HL-60/S4 treated with retinoic acid at 250 ng/mL for 4 days and 3 days (cell line): Measurements from ENCODE around the gene CDC25C.
"Not testable (repeated sequence)": the region's sequence is repeated elsewhere in the genome, so short reads cannot be mapped to it uniquely, and the experiment has no call there.

Source experiments
- in situ Hi-C: fragments of 300-500 bp; cut with MboI; formaldehyde crosslinking; loops from 2 replicates; pipeline ENCODE4 v1.7.0; 2022; ENCODE audit warnings: low sequenced_read_pairs

Gene CDC25C

DNA sequence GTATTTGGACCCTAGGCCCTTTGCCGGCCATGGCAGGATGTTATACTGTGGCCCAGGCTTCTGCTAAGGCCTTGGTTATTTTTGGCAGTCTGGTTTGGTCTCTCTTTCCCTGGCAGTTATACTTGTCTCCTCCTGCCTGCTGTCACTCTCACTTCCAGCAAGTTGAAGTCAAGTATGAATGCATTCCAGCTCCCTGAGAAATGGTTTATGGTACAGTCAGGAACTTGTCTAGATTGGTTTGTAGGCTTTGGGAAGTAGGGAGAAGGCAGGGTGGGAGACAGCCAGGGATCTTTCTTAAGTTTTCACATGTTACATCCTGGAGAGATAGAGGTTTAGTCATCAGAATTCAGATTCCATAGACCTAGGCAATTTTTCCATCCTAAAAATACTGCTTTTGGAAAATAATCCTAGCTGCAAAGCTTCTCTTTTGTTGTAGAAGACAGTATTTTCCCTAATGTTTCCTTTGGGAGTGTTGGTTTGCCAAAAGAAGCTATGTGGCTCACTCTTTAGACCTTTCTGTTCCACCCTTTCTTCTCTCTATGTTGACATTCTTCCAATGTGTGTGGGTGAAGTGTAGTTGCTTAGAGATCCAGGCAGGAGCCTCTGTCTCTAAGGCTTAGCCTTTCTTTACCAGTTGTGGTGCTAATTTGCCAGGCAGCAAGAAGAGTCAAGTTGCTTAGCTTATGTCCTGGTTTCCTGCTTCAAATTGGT, 18.4 kb upstream of the CDC25C start:
- in situ Hi-C loops: no loop called here

DNA sequence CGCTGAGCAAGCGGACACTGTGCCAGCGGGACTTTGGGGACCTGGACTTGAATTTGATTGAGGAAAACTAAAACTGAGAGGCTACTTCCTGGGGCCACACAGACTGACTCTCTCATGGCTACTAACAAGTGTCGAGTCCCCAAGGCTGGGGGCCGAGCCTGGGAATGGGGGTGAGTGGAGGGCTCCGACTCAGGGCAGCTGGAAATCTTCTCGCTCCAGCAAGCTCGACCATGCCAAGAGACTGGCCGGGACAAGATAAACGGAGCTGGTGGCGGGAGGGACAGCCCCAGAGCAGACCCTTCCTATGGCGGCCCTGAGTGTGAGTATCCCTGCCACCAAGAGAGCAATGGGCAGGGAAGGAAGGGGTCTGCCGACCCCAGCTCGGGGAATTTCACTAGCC, 15.3 kb upstream of the CDC25C start:
- in situ Hi-C loops: no loop called here

DNA sequence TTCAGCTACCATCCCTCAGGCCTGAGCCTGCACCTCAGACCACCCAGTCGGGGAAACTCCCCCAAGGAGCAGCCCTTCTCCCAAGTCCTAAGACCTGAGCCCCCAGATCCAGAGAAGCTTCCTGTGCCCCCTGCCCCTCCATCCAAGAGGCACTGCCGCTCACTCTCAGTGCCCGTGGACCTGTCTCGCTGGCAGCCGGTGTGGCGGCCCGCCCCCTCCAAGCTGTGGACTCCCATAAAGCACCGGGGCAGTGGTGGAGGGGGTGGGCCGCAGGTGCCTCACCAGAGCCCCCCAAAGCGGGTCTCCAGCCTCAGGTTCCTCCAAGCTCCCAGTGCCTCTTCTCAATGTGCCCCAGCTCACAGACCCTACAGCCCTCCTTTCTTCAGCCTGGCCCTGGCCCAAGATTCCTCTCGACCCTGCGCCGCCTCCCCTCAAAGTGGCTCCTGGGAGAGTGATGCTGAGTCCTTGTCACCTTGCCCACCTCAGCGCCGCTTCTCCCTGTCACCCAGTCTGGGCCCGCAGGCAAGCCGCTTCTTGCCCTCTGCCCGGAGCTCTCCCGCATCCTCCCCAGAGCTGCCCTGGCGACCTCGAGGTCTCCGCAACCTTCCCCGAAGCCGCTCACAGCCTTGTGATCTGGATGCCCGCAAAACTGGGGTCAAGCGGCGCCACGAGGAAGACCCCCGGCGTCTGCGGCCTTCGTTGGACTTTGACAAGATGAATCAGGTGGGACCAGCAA, 13.5 kb upstream of the CDC25C start:
- in situ Hi-C loops: no loop called here

DNA sequence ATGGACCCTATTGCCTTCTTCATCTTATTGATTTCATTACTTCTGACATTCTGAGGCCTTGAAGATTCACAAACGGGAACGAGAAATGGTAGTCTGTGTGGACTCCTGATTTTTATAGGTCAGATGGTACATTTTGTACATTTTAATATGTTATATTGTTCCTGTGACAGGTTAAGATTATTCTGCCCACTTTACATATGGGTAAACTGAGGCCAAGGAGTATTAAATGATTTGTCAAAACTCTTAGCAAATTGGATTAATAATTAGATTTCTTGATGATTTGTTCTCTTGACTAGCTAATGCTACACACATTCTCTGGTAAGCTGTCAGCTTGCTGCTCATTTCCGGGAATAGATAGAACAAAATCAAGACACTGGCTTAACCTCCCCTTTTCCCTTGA, 8.4 kb upstream of the CDC25C start:
- in situ Hi-C loops: no loop called here

DNA sequence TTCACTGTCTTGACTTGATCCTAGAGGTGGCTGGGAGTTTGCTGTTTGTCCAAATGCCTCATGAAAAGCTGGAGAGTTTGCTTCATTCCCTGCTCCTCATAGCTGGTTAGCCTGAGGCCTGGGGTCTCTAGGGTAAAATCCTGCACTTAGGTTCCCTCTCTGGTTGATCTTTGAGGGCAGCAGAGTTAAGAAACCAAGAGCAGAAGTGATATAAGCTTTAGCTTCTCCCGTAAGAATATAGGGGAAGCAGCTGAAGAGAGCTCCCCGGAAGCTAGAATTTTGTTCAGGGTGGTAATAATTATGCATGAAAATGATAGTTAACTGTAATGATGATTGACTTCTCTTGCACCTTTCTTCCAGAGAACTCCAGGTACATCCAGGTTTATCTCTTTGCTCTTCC, 7.9 kb upstream of the CDC25C start:
- in situ Hi-C loops: no loop called here

DNA sequence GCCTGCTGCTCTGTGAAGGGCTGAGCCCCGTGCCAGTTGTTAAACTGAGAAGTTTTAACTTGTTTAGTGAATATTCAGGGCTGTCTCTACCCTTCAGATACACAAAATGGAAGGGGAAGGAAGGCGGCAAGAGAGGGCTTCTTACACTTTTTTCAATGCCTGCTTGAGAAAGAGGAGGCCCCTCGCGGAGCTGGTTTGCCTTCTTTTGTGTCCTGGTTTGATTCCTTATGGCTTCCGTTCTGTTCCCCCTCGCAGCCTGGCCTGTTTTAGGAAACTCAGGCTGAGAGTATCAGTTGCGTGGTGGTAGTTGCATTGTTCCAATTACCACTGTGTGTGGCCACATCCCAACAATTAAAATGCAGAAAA, 7.5 kb upstream of the CDC25C start:
- in situ Hi-C loops: no loop called here

DNA sequence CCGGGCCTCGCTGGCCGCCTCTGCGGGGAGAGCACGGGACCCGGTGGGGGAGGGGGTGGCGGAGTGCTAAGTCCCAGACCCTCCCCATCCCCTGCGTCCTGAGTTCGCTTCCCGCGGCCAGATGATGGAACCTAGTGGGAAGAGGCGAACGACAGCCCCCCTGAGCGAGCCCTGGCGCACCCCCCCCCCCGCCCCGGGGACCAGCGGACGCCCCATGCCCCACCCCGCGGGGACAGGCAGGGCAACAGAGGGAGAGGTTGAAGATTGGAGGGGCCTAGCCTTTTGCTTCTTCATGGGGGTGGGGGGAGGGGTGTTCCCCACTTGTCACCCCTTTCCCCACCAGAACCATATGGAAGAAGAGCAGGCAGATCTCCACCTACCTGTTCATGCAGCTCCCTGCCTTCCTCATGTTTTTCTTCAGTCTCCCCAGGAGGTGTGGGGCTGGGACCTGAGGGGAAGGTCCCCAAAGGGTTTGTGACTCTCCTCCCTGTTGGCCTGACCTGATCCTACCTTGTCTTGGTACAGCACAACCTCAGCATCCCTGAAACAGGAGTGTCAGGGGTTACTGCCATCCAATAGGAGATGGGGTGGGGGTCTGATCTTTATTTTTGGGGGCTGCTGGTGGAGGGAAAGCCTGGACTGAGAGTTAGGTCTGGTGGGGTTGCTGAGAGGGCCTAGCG, 6.9 kb upstream of the CDC25C start:
- in situ Hi-C loops: no loop called here

DNA sequence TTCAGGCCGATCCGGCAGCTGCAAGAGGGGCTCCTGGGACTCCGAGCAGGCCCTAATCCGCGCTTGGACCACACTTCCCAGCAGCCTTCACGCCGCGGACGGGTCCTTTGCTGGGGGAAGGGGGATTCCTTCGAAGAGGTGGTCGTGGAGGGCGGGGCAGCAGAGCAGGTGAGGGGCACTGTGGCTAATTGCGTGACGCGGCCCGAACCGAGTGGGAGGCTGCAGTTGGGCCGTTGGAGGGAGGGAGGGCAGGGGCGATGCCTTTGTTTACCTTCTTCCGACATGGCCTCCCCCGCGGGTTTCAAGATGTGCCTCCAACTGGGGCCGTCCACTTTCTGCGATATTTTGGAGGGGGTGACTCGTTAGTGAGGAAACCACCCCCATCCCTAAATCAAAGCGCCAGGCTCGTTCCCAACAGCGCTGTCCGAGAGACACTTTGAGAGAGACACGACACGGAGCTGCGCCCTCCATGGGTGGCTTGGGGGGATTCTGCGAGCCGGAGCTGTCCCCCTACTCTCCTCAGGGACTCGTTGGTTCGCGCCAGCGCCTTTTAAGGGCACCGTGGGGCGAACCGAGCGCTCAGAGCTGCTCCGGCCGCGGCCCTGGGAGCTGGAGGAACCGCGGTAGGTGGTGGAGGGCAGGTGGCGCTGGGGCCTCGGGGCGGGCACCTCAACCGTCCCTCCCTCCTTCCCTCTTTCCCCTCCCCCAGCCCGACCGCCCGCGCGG, 6.2 kb upstream of the CDC25C start, which contains the start of gene FAM53C:
FAM53C (plus strand) TSS at position 582 of the 726 bp plus-strand sequence. CDS start 3,070 bp downstream, outside the sequence.
- in situ Hi-C loops: no loop called here

DNA sequence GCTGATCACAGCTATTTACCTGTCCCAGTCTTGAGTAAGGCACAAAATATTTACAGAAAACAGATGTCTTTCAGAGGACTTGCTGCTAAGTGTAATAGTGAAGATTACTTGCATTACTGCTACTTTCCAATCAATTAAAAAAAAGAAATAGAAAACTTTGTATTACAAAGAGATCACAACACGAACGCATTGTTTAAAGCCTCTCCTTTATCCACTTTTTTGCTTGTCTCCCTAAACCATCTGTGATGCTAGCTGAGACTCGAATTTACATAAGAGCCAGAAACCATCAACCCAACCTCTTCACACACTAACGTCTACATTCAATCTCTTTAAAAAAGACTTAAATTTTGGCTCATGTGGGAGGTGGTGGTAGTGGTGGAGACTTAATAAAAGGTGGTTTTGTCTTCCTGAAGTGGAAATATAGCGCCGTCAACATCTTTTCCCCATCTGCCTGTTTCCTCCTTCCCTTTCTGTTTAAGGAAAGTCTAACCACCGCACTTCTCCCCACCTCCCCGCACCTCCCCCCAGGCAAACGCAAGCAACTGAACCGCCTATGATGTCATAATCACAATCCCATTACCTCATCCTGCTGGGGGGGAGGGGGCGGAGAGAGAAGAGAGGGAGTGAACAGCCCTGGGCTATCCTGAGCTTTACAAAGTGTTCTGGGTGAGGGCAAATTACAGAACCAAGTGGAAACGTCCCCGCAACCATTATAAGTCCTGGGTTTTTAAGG, 5.5 kb upstream of the CDC25C start:
- in situ Hi-C loops: no loop called here

DNA sequence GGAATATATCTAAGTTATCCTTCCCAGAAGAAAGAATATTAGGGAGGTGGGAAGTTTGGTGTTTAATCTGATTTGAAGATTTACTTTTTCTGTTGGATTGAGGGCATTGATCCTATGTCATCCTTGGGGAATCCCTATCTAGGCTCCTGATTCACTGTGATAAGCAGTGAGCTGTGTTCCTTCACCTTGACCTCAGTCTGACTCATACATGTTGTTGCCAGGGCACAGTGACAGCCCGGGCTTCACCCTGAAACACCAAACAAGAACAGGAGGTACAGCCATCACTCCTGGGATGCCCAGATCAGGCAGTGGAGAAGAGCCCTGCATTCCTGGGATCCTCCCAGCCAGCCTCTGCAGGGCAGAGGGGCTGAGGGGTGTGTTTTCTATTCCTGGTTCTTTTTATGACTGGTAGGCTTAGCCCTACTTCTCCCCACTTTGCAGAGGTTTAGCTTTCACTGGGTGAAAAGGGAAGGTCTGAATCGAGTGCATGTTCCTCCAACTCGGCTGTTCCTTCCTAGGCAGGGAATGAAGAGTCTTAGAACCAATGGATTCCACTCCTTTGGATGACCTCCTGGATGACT, 3.4 kb upstream of the CDC25C start:
- in situ Hi-C loops: no loop called here

DNA sequence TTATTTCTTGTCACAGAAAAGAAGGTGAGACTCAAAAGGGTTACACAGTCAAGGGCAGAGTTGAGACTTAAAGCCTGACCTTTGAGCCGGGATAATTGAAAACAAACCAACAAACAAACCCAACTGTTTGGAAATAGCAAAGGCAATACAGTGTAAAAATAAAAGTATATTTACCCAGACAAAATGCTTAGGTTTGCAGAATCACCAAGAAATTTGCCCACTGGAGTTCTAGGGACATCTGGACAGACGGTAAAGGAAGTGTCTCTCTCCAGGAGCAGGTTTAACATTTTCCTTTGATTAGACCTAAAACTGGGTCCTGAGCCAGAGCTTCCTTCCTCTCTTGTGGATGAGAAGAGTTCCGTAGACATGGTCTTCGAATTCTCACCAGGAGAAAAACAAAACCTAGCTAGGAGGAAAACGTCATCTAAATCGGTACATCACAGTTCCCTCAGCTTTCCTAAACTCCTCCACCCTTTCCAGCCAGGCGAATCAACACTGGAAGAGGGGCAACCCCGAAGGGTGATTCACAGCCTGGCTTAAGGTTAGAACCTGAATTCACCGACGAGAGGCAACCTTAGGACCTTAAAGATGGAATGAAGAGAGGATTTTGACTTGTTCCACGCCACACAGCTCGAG, 673 bp downstream of the CDC25C start:
- in situ Hi-C loops: no loop called here

DNA sequence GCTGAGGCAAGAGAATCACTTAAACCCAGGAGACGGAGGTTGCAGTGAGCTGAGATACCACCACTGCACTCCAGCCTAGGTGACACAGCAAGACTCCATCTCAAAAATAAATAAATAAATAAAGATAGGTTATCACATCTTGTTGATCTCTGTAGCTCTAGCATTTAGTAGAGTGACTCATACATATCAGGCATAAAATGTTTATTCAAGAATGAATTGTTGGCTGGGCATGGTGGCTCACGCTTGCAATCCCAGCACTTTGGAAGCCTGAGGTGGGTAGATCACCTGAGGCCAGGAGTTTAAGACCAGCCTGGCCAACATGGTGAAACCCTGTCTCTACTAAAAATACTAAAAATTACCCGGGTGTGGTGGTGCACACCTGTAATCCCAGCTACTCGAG, 13.4 kb downstream of the CDC25C start:
- in situ Hi-C loops: not testable (repeated sequence)

DNA sequence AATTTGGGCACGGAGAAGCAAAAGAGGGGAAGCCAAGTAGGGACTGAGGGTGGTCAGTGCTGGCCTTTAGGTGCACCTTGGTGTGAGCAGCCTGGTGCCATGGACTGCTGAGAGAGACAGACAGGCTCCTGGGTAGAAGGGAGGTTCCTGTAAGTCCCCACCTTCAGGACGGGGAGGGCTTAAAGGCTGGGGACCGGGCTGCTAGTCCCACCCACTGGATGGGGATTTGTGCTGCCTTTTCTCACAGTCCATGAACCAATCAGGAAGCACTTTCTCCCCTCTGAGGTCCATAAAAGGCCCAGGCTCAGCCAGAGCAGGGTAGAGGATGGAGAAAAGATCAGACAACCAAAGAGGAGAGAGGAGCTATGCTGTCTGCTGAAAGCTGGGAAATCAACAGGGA, 15.2 kb downstream of the CDC25C start:
- in situ Hi-C loops: no loop called here

DNA sequence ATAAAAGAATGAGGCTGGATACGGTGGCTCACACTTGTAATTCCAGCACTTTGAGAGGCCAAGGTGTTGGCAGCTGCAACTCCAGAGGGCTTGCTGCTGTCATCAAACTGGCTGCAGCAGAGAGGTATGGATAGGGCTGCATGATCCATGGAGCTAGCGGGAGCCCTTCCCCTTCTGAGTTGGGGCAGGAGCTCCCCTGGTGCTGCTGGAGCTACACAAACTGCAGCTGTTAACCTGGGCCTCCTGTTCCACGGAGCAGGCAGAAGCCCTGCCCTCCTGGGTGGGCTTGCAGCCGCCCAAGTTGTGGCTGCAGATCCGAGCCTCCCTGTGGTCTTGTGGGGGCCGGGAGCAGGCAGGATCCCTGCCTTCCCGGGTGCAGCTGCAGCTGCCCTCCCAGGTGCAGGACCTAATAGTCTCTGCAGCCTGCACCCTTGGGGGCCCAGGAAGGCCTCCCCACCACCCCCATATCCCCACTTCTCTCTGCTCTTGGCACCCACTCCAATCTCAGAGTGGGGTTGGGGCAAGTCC, 15.8 kb downstream of the CDC25C start:
- in situ Hi-C loops: no loop called here

DNA sequence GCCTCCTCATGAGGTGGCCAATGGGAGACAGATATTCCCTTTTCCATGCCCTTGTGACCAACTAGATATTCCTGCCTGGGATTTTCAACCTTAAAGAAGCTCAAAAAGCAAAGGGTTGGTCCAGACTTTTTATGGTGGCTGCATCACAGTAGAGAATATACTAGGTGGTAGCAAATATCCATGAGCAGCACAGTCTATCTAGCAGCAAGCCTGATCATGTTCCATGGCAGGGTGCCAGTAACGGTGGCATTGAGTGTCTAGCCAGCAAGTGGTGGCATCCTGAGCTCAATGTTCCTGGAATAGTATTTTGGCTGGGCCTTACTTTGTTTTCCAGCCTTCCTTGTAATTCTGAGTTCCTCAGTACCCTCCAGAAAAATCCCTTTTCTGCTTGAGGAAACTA, 25.8 kb downstream of the CDC25C start:
- in situ Hi-C loops: no loop called here

DNA sequence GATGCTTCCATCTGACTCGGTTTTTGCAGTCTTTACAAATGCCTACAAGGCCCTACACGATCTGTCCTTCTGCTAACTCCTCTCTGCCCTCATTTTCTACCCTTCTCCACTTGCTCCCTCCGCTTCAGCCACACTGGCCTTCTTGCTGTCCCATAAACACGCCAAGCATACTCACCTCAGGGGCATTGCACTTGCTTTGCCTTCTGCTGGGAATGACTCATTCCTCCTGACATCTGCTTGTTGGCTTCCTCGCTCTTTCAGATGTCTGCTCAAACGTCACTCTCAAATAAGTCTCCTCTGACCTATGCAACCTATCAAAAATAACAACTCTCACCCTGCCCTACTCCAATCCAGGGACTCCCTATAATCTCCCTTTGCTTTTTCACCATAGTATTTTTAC, 28.2 kb downstream of the CDC25C start:
- in situ Hi-C loops: no loop called here

DNA sequence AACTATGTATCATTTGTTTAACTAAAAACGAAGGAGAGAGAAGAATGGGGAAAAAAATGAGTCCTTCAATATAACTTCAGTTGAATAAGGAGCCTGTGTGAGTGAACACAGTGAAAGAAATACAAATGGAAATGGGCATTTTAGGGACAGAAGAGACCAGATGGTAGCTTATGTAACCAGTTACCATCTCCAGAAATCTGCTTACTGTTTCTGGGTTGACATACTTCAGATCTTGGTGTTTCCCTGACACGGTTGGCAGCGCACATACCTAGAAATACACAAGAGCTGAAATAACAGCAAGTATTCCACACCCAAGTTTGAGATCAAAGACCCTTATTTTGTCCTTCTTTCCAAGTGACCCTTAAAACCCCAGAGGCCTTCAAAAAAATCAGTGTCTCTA, 42.3 kb downstream of the CDC25C start:
- in situ Hi-C loops: no loop called here

DNA sequence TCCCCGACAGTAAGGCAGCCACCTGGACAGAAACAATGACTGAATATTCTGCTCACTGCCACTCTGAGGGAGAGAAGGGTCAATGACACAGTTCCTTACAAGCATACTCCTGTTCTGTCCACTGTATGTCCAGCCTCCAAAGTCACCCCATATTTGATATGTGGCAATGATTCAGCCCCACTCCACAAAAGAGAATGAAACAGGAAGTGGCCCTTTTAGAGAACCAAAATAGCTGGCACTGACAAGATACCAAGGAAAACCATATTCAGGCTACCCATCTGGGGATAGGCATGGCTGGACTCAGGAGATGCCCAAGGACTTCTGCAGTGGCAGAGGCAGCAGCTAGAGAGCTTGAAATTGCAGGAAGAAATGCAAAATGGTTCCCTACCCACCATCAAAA, 44.4 kb downstream of the CDC25C start:
- in situ Hi-C loops: no loop called here

DNA sequence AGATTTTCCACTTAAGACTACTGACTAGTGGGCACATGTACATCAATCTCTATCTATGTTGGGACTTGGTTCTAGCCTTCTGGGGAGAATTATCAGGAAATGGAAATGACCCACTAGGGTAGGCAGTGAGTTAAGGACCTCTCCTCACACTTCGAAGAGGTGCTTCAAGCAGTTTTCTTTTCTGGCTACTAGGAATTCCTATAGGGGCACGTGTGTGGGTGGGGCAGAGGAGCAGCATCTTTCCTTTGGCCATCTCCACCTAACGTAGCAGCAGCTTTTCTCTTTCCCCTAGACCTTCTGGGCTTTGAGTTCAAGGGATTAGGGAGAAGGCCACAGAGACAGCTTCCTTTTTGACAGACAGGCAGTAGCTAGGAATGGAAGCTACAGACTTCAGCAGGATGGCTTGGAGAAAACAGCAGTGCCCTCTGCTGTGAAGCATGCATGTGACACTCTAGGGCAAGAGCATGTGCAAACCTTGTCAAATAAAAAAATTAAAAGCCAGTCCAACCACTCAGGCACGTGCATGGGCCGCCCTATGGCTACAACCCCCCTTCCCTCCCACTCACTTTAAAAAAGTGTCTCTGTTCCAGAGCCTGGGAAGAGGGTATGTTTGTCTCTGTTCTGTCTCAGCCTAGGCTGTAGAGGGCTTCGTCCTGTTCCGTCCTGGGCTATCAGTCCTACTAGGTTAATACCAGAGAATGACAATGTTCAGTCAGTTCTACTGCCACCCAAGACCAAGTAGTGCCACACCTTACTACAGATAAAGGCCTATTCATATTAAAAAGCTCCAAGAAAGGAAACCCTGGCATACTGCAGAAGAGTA, 48.5 kb downstream of the CDC25C start:
- in situ Hi-C loops: no loop called here
